ENCODE results near the gene FMO2.
A peak's percentile ranks its signal among the peaks of the same experiment; 100 is the strongest.

The FMO2 gene

DNA sequence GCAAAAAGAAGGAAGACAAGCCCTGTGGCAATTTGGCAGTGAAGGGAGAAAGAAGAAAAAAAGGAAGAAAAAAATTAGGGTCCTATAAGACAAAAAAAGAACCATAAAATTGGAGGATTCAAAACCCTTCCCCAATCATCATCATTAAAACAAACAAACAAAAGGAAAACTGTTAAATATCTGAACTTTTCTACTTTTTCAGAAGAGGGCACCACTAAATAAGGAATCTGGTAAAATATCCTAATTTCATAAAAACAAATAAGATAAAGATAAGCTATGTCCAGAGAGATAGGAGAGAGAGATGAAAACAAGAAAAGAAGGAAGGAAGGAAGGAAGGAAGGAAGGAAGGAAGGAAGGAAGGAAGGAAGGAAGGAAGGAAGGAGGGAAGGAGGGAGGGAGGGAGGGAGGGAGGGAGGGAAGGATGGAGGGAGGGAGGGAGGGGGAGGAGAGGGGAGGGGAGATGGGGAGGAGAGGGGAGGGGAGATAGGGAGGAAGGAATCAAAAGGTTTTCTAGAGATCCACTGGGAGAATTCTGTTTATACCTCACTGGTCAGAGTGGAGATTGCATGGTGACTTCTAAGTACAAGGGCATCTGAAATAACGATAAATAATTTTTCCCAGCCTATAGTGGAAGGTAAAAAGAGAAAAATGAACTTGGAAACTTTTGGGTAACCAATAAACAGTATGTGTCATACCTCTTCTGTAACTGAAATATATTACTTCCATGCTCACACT is 10.4 kb upstream of the FMO2 start:
- DNase-seq: no peak

DNA sequence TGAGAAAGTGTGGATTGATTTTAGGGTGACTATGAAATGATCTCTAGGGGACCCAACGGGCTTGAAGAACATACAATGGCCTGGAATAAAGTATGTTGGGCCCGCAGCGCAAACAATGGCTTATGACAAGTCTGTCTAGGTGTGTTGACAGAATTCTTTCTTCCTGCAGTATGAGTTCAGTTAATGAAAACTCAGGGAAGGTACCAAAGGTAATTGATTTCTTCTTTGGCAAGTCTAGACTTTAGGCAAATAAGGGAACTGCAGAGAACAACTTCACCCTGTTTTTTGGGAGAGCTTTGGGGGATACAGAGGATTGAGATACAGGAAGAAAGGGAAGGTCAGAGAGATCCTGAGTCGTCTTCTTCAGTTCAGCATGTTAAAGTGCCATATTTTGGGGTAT is 7.8 kb upstream of the FMO2 start:
- no peak for DNase-seq

DNA sequence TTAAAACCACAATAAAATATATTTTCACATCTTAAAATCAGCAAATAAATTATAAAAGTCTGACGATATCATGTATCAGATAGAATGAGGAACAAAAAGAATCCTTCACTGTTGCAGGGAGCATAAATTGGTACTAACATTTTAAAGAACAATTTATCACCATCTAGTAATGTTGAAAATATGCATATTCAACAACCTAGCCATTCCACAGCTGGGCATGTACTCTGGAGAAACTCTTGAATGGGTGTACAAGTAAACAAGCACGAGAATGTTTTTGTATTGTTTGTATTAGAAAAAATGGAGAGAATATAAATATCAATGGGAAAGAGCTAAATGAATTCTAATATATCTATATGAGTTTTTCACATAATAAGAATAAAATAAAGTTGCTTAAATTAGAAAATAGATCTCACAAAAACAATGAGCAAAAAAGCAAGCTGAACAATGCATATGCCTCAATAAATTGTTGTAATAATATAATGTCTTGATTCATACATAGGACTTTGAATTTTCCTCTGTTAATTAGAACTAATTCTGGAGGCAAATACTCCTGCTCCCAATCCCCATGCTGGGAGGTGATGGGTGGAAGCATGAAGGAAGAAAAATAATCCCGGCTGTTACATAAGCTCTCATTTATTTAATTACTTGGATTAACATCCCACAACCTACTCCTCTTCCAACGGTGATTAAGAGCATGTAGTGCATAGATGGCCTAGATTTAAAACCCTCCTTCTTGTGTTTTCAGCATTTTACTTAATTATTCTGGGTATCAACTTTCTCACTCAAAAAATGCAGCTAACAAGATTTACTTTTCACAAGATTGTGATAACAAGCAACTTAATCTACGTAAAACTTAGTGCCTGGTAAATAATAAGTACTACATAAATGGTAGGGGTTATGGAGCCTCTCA is 5.5 kb upstream of the FMO2 start:
- no peak for DNase-seq

DNA sequence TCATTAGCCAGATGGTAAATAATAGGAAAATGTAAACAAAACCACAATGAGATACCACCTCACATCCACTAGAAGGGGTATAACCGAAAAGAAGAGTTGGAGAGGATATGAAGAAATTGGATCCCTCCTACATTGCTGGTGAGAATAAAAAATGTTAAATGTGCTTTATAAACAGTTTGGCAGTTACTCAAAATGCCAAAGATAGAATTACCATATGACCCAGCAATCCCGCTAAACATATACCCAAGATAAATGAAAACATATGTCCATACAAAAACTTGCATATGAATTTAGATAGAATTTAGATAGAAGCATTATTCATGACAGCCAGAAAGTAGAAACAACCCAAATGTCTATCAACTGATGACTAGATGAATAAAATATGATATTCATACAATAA is 4.4 kb upstream of the FMO2 start:
- DNase-seq: no peak

DNA sequence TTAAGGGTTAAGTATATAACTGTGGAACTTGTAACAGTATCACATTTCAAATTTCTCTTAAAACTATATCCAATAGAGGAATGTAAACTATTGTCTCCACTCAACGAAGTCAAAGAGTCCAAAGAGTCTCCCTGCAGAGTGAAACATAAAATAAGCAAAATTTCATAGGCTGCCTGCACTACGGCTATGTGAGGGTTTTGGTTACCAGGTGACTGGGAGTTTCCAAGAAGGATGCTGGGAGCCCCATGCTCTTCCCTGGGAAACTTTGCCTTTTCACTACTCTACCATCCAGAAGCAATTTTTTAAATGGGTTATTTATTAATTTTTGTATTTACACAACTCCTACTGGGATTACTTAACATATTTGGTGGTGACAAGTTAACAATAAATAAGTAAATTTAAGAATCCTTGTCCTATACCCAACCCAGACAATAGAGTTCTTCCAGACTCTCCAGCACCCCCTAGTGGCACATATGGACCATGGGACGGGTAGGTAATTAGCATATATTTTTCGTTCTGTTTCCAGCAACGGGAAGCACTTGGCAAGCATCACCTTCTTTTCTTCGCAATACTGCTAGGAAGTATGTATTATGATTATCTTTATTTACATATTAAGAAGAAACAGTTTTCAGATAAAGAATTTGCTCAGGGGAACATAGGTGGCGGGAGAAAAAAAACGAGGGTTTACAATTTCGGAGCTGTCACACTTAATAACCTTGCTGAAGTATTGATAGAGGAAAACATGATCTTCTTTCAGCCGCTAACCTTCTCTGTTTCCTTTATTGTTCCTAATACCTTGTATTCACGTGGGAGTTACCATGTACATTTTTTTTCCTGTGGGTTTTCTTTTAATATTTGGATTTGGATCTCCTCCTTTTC is 3.5 kb downstream of the FMO2 start:
- peak; percentile 7 to 23 for DNase-seq

DNA sequence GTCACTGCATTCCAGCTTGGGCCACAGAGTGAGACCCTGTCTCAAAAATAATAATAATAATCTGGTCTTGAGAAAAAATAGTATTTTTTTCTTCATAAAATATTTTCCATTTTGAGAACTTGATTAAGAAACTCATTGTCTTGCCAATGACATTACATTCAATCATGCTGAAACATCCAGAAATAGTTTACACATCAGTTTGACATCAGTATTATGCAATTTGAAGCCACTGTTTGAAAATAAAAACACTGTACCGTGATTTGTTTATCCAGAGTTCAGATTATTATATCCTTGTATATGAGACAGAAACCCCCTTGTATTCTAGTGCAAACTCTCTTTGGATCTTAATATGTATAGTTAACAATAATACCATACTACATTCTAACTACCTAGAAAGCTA is 6.9 kb downstream of the FMO2 start:
- no peak for DNase-seq

DNA sequence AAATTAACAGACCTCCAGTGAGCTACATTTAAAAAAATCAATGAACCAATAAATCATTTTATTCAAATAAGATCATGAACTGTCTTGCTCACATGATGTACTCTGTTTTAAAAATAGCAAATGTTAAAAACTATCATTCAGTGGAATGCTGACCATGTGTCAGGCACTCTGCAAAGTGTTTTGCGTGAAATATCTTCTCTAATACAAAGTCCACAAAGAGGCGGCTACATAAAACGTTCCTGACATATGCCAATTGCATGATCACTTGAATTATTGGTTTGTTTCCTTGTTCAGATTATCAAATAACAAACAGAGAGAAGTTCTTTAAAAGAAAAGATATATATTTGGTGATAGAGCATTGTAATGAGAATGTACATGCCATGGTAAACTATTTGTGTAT is 10.7 kb downstream of the FMO2 start:
- DNase-seq: no peak

DNA sequence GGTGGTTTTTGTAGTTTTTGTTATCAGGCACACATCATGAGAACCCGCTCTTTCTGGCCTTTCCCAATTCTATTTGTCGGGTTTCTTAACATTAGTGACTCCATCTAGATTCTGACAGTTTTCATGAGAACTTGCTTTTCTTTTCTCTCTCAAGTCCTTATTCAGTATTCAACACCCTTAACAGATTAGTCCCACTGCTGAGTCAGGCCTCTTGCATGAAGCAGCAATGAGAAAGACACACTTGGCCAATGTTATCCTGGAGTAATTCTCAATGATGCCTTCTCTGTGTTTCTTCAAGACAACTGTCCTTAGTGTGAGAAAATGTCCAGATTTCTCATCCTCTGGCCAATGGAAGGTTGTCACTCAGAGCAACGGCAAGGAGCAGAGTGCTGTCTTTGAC is 11.3 kb downstream of the FMO2 start:
- no peak for DNase-seq

DNA sequence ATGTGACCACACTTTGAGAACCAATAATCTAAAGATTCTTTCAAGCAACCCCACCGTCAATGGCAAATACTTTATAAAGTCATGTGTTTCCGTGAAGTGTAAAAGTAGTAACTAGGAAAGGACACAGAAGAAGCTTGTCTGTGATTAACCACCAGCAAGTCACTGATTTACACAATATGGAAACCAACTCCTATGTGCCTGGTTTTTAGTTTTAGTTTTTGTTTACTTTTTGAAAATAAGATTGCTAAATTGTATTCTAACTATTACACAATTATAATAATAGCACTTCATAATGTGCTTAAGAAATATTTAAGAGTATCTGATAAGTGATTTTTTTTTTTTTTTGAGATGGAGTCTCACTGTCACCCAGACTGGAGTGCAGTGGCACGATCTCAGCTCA is 13.0 kb downstream of the FMO2 start:
- DNase-seq: no peak

DNA sequence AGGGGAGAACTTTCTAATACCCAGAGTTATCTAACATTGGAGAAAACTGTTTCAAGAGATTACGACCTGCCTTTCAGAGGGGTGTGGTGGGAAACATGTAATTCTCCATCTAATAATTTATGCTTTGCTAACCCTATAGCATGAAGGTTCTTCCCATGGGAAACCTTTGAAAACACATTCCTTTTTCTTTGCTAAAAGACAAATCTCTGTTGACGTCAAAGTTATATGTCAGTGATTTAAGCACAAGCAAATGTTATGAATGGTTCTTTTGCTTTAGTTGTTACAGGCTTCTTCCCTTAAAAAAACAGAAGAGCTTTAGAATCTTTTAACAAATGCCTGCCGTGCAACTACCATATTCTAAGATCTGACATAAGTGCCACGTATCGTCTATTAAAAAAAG is 19.2 kb downstream of the FMO2 start:
- no peak for DNase-seq

DNA sequence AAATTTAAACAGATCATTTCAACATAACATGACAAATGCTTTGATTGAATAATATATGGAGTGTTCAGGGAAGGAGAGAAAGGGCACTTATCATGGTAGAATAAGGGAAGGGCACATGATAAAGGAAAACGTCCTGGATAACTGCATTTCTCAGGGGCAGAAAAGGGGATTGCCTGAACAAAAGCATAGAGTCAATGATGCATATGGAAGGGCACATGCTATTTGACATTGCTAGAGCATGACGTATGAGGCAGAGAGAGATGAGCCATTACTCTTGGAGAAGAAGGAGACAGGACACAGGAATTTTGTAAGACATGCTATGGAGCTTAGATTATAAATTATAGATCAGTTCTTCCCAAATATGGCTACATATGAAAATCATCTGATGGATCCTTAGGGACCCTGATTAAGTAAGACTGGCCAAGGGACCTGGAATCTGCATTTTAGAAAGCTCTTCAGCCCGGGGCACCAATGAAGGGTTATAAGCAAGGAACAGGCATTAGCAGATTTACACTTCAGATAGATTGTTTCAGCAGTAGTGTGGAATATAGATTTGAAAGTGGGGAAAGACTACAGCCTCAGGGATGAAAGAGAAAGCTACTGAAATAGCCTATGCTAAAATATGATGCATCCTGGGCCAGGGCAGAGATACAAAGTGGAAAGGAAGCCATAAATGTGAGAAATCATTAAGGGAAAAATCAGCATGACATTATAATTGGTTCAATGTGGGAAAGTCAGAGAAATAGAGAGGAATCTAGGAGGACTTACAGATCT is 21.3 kb downstream of the FMO2 start:
- no peak for DNase-seq

DNA sequence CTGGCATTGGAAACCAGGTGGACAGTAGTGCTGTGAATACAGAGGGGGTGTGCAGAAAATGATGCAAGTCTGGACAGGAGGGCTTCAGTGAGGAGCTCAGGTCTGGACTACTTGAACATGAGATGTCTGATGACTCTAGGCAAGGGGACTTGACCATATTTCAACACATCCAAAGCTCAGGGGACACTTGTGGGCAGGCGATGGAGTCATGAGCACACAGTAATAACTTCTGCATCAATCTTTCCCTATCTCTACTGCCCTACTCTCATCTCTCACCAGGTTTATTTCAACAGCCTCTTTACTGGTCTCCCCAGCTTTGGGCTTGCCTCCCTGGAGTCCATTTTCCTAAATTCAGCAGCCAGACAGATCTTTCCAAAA is 21.9 kb downstream of the FMO2 start:
- no peak for DNase-seq

DNA sequence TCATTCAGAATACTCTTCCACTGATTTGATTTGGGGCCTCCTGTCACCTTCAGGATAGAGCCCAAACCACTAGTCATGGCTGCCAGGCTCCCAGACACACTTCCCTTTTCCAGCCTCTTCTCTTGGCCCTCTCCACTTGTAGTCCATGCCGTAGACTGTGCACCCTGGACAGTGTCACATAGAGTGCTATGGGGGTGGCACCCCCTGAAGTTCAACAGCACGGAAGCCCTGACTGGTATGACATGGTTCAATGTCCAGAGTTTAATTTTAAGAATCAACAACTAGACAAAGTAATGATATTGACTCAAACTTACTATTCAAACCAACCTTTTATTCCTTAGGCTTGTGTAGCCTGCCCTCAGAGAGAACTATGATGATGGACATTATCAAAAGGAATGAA is 22.3 kb downstream of the FMO2 start:
- DNase-seq: no peak

DNA sequence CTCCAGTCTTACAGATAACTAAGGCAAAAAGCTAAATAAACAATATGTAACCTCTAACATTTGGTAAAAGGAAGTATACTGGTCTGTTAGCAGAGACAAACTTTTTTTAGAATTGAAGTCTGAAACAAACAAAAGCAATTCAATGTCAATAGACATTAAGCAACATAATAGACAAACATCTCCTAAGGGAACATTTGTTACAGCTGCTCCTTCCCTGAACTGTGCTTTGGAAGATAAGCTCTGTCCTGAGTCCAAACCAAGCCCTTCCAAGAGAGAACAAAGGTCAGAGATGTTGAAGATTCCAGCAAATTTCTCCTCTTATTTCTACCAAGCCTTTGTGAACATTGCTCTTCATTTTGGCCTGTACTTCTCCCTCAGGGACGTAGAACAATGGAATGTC is 25.3 kb downstream of the FMO2 start:
- no peak for DNase-seq

DNA sequence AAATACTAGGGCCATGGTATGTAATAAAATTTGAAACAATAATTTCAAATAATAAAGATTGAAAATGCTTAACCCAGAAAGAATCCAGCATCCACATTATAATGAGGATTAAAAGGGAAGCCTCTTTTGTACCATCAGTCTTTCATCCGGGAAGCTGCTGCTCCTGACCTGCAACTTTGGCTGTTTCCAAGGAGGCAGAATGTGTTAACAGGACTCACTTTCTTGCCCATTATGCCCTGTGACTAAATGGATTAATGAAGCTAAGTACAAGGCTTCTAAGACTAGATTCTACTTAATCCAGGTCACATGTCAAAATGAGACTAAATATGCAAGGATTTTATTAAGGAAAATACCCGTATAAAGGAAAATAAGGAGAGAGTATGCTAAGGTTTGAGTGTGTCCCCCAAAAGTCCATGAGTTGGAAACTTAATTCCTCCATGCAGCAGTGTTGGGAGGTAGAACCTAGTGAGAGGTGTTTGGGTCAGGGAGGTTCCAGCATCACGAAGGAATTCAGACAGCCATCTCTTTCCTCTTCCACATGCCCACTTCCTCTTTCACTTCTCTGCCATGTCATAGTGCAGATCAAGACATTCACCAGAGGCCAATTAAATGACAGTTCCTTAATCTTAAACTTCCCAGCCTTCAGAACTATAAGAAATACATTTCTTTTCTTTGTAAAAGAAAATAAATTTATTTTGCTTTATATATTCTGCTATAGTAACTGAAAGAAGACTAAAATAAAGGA is 27.7 kb downstream of the FMO2 start:
- no peak for DNase-seq

DNA sequence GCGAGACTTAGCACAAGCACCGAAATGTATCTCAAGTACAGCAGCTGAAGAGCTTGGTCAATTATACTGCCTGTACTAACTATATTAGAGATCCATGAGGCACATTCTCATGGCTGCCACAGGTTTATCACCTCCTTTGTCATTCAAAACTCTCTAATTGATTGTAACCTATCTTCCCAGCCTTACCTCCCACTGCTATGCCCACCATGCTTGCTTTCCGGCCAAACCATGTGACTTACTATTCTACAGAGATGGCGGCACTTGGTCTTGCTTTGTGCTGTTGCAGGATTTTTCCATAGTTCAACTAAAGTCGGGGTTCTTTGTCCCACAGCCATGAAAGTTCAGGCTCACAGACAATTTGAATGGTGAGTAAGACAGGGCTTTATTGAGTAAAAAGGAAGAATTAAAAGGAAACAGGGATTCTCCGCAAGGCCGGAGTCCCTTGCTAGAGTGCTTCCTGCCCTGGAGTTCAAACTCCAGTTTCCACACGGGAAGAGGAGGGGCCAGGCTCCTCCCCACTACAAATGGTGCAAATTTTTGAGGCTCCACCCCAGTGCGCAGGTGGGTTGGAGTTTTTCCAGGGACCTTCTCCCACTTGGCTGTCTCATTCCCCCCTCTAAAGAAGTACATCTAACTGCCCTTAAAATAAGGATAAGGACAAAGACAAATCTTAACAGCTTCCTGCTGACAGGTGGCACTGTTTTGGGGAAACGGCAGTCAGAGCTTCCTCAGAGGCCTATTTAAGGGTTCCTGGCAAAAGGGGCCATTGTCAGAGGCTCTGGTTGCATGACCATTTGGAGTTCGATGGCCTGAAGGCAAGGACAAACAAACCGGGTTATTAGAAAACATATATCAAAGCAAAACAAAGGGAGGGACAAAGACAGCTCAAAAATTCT is 28.7 kb downstream of the FMO2 start:
- no peak for DNase-seq

DNA sequence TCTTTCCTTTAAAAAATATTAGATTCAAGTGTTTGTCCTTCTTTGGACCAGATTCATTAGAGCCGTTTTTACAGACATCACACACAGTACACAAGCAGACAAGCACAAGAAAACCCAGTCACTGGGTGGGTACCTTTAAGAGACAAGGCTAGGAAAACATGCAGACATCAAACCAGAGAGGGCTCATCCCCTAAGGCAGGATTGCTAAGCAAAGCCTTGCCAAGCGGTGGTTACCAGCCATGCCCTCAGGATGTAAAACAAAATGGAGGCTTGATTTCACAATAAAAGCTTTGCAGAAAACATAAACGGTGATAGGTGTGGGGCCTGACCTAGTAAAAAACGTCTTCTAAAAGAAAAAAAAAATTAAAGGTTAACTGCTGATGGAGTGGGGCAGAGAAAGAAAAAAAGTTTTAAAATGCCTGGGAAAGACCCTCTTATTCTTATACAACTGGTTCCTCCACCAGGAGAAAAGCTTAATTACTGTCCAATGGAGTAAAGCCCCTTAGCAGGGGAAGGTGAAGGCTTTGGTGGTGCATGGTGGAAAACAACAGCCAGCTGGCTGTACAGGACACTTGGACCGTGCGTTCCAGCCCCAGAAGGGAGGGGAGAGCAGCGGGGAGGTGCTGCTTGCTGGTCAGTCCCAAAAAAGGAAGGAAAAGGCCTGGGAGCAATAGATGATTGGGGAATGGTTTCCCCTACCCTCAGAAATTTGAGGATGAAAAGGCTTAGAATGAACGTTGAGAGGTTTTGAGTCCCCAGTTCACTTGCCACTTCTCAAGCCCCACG is 32.8 kb downstream of the FMO2 start:
- DNase-seq: no peak

DNA sequence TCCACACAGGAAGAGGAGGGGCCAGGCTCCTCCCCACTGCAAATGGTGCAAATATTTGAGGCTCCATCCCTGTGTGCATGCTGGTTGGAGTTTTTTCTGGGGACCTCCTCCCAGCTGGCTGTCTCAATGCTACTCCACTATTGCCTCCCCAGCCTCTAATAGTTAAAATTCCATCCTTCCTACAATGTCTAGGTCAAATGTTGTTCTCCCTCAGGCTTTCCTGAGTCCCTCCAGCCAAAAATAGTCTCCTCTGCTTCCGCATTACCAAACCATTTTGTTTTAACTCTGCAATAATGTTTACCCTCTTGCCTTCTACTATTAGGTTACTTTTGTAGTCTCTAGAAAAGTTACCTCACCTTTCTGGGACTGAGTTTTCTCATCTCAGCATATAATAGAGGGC is 33.6 kb downstream of the FMO2 start:
- DNase-seq: no peak

DNA sequence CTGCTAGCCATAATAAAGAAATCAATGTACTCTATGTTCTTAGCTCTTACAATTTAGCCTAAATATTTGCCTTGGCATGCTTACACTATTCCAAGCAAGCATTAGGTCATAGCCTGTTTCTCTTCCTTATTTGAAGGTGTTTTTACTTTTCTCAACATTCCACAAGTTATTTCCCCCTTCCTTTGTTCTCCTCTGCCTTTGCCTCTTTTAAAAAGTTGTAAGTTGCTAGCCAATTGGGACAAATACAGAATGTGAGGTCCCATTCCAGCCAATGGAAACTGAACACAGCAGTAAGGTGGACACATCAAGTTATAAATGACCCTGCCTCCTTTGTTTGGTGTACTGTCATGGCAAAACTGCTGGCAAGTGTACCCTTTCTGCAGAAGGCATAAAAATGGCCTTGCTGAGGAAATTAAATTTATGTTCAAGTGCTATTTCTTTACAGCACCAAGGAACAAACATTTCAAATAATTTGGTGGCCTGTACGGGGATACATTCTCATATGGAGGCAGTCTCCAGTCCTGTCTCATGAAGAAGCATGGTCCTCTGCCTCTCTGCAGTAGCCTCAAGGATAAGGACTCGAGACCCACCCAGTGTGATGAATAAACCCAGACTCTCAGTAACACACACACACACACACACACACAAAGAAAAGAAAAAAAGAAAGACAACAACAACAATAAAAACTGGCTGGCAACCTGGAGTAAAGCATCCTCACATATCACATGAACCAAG is 34.4 kb downstream of the FMO2 start:
- DNase-seq: no peak
